Measurements from ENCODE around the gene GNAS. TPM values are rescaled to one million over a fixed set of nuclear protein-coding genes. Genes with fewer than 3 reads are reported as not detected.

The GNAS gene
- total RNA-seq, 1 donor from 2014 or later: 746 TPM

GRCh38 chr20:58927490-58928061, 75.1 kb downstream of the GNAS start:
- TF ChIP-seq CTCF (IDR thresholded peaks at IDR 0.05): no peak
- no peak for DNase-seq
- H3K27ac ChIP-seq: no peak overlapping the region
- no peaks in the 10 kb centered on the region for H3K9me3 ChIP-seq
- no peaks in the 10 kb centered on the region for H3K4me1 ChIP-seq
- intact Hi-C loops (cut with DNase I): no loop called here
- no peak overlapping the region for H3K4me3 ChIP-seq
- ATAC-seq: peak; percentile 77
- no peaks in the 10 kb centered on the region for H3K36me3 ChIP-seq
- H3K27me3 ChIP-seq: no peaks in the 10 kb centered on the region

GRCh38 chr20:58930496-58930895, 78.0 kb downstream of the GNAS start:
- H3K27ac ChIP-seq: no peak overlapping the region
- intact Hi-C loops (cut with DNase I): no loop called here
- no peaks in the 10 kb centered on the region for H3K9me3 ChIP-seq
- DNase-seq: no peak
- H3K4me3 ChIP-seq: no peak overlapping the region
- no peaks in the 10 kb centered on the region for H3K4me1 ChIP-seq
- TF ChIP-seq CTCF (IDR thresholded peaks at IDR 0.05): no peak
- H3K36me3 ChIP-seq: no peaks in the 10 kb centered on the region
- no peaks in the 10 kb centered on the region for H3K27me3 ChIP-seq
- ATAC-seq: no peak

- Histone ChIP-seq H3K27me3 (no peaks in the 10 kb centered on the region), H3K27ac (no peak overlapping the region), H3K4me1 (no peaks in the 10 kb centered on the region), H3K4me3 (no peak overlapping the region), H3K36me3 (no peaks in the 10 kb centered on the region), H3K9me3 (no peaks in the 10 kb centered on the region)
- no peak for TF ChIP-seq CTCF (IDR thresholded peaks at IDR 0.05)
- ATAC-seq: no peak
- intact Hi-C loops (cut with DNase I): no loop called here
- no peak for DNase-seq
Observed at GRCh38 chr20:58932170-58932569, 79.7 kb downstream of the GNAS start.

GRCh38 chr20:58938078-58938477, 85.6 kb downstream of the GNAS start:
- ATAC-seq (no peak), DNase-seq (no peak)
- H3K4me3 ChIP-seq: no peak overlapping the region
- no peaks in the 10 kb centered on the region for H3K36me3 ChIP-seq
- intact Hi-C loops (cut with DNase I): no loop called here
- H3K9me3 ChIP-seq: no peaks in the 10 kb centered on the region
- H3K27ac ChIP-seq: no peak overlapping the region
- peaks cover 3% of the 10 kb centered on the region for H3K4me1 ChIP-seq
- no peaks in the 10 kb centered on the region for H3K27me3 ChIP-seq
- no peak for TF ChIP-seq CTCF (IDR thresholded peaks at IDR 0.05)

- no peak for TF ChIP-seq CTCF (IDR thresholded peaks at IDR 0.05)
- intact Hi-C loops (cut with DNase I): no loop called here
- H3K4me3 ChIP-seq: no peak overlapping the region
- H3K36me3 ChIP-seq: no peaks in the 10 kb centered on the region
- peaks cover 3% of the 10 kb centered on the region for H3K4me1 ChIP-seq
- no peaks in the 10 kb centered on the region for H3K27me3 ChIP-seq
- H3K9me3 ChIP-seq: no peaks in the 10 kb centered on the region
- DNase-seq (no peak), ATAC-seq (no peak)
- no peak overlapping the region for H3K27ac ChIP-seq
Observed at GRCh38 chr20:58938541-58938940, 86.0 kb downstream of the GNAS start.

- intact Hi-C loops (cut with DNase I): no loop called here
- Histone ChIP-seq H3K27ac (no peak overlapping the region), H3K4me3 (no peak overlapping the region), H3K9me3 (no peaks in the 10 kb centered on the region), H3K36me3 (no peaks in the 10 kb centered on the region), H3K27me3 (no peaks in the 10 kb centered on the region), H3K4me1 (peaks cover 3% of the 10 kb centered on the region)
- no peak for TF ChIP-seq CTCF (IDR thresholded peaks at IDR 0.05)
- ATAC-seq: no peak
- no peak for DNase-seq
Observed at GRCh38 chr20:58941471-58941870, 89.0 kb downstream of the GNAS start.
